Activated naive CD4-positive, alpha-beta T cell treated with anti-CD3 and anti-CD28 coated beads, Interleukin-2, amount 50 U/mL, for 16 hours (primary cell): Measurements from ENCODE around the gene PCDHGA5.
"Not testable (repeated sequence)": the region's sequence is repeated elsewhere in the genome, so short reads cannot be mapped to it uniquely, and the experiment has no call there.

Experiments
- DNase-seq: peaks from one replicate; pipeline ENCODE4 v3.0.0-alpha.2; 2020

PCDHGA5 gene

DNA sequence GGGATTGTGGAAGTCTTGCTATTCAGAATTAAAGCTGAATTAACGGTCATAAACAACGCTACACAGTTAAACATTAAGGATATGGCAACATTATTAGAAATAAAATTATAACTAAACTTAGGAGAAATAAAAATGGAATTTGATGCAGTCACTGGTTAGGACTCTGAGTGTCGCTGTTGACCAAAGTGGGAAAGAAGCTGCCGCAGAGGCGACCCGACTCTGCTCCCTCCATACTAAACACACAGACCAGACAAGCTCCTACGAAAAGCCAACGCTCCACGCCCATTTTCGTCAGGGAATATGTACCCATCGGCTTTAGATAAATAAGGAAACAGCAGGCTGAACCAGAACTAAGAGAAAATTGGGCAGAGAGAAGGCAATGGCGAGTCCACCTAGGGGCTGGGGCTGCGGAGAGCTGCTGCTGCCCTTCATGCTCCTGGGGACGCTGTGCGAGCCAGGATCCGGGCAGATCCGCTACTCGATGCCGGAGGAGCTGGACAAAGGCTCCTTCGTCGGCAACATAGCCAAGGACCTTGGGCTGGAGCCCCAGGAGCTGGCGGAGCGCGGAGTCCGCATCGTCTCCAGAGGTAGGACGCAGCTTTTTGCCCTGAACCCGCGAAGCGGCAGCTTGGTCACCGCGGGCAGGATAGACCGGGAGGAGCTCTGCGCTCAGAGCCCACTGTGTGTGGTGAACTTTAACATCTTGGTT is at the start of gene PCDHGA5:
Gene PCDHGA5, plus strand, starts transcription at position 211 of the 709 bp plus-strand sequence. Its CDS starts 169 bp downstream, at position 380.
- no peak for DNase-seq

DNA sequence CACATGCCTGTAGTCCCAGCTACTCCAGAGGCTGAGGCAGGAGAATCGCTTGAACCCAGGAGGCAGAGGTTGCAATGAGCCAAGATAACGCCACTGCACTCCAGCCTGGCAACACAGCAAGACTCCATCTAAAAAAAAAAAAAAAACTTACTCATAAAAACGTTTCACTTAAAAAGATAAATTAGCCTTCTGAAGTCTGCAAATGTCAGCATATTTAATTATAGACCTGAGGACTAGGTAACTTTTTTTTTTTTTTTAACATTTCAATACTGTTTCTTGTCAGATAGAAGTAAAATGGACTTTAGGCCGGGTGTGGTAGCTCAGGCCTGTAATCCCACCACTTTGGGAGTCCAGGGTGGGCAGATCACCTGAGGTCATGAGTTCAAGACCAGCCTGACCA is 47.0 kb upstream of the PCDHGA5 start:
- DNase-seq: not testable (repeated sequence)

DNA sequence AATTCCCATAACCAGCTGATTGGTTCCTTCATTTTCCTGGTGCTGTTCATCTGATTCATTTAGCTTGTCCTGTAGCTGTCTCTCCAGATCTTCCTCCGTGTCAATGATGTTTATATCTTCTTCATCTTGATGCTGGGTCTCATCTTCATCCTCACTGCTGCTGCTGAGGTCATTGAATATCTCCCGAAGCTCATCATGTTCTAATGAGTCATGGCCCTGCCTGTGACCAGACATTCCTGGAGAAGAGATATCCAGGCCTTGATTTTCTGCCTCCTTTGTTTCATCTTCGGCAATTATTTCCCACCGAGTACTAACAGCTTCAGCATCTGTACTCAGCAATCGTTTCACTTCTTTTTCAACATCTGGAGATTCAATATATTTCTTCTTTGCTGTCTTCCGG is 44.8 kb upstream of the PCDHGA5 start:
- DNase-seq: no peak

DNA sequence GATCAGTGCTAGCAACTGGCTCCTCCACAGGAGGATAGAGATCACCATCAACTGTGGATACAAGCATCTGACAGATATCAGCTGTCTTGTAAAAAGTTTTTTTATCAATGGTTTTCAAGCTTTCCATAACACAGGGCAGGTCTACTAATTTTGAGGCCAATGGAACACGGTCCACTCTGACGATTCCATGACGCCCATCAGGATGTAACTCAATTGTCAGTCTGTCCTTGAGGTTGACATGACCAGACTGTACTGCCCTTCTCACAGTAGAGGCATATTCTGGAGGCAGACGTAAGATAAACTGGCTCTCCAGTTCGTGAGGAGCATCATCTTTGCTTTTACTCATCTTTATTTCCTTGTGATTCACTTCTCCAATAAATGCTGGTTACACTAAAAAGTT is 44.3 kb upstream of the PCDHGA5 start:
- no peak for DNase-seq

DNA sequence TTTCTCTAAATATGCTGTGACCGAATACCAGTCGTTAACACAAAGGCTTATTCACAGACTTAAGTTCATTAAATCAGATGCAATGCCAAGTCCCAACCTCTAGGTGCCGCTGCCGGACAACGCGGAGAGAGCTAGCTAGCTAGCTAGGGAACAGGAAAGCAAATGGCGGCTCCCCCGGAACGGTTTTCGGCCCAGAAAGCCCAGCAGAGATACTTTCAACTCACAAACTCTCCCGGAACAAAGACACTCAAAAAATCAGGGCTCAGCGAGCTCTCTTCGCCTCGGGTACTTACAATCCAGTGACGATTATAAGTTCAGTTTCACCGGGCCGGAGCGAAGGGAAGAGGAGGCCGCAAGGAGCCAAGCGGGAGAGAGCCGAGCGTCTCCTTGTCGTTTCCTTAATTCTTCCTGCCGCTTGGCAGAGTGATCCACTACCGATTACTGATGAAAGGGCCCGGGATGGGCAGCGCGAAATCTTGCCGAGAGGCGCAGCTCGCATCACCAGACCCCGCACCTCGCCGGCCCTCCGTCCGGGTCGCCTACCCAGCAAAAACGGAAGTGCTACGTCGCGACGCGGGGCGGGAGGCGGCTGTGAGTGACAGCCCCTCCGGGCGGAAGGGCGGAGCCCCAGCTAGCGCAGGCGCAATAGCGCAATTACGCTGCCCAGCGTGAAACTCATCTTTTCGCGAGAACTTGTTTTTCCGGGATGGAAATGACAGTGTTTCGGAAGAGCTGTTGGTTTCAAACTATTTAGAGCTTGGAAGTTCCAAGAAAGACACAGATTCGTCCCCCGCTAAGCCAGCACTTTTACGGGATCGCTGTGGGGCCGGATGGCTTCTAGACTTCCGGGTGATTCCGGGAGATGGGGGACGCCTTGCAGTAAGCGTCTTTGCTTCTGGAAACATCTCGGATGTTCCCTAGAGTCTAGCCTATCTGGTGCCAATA is 43.5 kb upstream of the PCDHGA5 start, which contains the start of gene TAF7:
Gene TAF7, minus strand, starts transcription at position 560 of the 945 bp plus-strand sequence. CDS start 740 bp downstream, outside the sequence.
- DNase-seq: peak; percentile 93

DNA sequence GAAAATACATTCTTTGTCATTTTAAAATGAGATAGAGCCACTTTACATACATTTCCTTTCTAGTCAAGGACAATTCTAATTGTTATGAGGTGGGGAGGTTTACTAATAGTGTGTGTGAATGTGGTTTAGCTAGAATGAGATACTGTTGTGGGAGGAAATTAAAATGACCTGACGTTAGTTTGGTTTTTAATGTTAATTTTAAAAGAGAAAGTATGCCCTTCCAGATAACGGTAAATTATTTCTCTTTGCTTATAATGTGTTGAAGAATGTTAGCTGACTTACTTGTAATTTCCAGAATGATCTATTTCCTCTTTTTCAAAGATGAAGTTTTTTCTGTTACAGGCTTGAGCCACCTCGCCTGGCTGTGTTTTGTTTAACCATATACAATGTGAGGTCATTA is 41.7 kb upstream of the PCDHGA5 start:
- no peak for DNase-seq

DNA sequence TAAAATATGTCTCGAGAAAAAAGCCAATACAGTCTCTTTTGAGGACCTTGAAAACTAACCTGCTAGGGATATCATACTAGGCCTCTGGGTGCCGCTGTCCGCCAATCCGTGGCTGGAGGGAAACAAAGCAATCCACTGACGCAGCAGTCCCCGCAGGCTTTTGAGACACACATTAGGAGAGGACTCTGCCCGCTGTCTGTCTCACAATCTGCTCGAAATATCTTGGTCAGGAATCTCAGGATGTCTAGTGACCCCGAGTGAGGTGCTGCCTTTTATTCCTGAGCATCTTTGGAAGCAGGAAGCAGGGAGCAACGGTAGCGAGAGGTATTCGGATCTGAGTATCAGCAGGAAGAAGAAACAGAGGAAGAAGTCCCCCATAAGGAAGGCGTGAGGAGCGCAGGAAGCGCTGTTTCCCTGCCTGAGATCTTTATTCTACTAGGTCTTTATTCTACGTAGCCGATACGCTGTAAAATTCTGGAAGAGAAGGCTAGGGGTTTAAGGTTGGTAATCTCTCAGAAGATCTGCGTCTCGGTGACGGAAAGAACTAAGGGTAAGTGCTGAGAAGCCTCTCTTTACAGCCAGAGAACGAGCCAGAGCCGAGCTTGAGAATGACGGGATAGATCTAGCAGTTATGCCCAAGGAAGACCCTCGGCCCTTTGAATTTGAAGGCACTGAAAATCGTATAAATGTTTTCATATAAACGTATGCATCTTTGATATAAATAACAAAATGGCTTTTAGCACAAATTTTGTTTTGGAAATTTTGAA is 37.7 kb upstream of the PCDHGA5 start:
- DNase-seq: peak; percentile 70

DNA sequence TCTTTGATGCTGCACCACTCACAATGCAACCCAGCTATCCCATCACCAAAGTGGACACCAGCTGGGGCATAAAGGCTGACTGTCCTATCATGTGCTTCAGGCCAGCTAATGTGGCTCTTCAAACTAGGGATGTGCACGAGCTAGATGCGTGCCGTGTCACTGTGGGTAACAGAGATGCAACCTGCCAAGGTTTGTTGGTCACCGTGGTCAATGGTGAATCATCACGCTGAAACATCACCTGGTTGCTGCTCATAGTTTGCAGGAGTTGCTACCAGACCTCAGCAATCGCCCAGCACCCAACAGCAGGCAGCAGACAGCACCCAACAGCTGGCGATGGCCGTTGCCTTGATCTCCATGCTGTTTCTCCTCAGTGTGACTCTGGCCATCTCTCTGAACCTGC is 35.7 kb upstream of the PCDHGA5 start:
- DNase-seq: no peak

DNA sequence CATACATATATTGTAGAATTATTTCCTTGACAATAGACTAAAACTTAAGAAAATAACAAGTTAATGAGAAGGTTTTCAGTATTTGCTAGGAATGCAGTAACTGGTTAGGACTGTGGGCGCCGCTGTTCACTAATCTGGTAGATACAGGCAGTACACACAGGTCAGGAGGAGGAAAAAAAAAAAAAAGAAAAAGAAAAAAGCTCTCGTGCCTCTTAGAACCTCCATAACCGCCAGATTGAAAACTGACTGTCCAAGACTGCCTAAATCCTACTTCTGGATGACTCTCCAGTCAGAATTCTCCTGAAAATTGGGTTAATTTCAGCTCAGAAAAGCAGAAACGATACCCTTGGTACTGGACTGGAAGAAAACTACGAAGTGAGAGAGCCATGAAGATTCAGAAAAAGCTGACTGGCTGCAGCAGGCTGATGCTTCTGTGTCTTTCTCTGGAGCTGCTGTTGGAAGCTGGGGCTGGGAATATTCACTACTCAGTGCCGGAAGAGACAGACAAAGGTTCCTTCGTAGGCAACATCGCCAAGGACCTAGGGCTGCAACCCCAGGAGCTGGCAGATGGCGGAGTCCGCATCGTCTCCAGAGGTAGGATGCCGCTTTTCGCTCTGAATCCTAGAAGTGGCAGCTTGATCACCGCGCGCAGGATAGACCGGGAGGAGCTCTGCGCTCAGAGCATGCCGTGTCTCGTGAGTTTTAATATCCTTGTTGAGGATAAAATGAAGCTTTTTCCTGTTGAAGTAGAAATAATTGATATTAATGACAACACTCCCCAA is 33.5 kb upstream of the PCDHGA5 start, which contains the start of gene PCDHGA1:
Gene PCDHGA1, plus strand, starts transcription at position 216 of the 782 bp plus-strand sequence.
- no peak for DNase-seq

DNA sequence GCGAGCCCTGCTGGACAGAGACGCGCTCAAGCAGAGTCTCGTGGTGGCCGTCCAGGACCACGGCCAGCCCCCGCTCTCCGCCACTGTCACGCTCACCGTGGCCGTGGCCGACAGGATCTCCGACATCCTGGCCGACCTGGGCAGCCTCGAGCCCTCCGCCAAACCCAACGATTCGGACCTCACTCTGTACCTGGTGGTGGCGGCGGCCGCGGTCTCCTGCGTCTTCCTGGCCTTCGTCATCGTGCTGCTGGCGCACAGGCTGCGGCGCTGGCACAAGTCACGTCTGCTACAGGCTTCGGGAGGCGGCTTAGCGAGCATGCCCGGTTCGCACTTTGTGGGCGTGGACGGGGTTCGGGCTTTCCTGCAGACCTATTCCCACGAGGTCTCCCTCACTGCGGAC is 31.4 kb upstream of the PCDHGA5 start:
- not testable (repeated sequence) for DNase-seq

DNA sequence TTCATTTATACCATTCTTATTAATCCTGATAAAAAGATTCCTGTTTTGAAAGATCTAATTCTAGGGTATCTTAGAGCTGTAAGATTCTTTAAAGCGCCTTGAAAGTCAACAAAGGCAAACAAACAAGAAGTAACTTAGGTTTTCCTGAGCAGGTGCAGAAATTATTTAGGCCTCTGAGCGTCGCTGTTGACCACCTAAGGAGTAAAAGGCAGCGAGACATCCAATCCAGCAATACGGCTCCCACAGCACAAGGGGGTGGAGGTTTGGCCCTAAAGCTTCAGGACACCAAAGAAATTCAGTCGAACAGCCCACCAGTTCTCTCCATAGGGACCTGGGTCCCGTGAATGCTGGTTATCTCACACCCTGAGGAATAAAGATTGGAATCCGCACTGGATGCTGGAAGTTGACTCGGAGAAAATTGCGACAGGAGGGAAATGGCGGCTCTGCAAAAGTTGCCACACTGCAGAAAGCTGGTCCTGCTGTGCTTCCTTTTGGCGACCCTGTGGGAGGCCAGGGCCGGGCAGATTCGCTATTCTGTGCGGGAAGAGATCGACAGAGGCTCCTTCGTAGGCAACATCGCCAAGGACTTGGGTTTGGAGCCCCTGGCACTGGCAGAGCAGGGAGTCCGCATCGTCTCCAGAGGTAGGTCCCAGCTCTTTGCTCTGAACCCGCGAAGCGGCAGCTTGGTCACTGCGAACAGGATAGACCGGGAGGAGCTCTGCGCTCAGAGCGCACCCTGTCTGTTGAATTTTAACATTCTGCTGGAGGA is 25.2 kb upstream of the PCDHGA5 start, which contains the start of gene PCDHGA2:
Gene PCDHGA2, plus strand, starts transcription at position 223 of the 769 bp plus-strand sequence.
- DNase-seq: no peak

DNA sequence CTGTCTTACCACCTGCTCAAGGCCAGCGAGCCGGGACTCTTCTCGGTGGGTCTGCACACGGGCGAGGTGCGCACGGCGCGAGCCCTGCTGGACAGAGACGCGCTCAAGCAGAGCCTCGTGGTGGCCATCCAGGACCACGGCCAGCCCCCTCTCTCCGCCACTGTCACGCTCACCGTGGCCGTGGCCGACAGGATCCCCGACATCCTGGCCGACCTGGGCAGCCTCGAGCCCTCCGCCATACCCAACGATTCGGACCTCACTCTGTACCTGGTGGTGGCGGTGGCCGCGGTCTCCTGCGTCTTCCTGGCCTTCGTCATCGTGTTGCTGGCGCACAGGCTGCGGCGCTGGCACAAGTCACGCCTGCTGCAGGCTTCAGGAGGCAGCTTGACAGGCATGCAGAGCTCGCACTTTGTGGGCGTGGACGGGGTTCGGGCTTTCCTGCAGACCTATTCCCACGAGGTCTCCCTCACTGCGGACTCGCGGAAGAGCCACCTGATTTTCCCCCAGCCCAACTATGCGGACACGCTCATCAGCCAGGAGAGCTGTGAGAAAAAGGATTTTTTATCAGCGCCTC is 23.1 kb upstream of the PCDHGA5 start:
- DNase-seq: not testable (repeated sequence)

DNA sequence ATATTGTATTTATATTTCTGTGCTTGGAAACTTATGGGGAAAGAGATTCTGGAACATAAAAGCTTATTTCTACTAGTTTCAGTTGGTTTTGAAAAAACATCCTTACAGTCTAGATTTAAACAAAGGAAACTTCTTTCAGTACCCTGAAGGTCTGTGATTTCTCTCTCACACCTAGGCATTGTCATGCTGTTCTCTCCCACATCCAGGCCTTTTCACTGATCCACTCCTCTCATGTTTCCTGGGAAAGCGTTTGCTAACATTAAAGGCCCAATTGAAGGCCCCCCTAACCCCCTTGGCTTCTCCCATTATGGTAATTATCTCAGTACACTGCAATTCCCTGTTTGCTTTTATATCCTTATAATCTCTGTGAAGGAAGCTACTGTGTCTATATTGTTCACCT is 21.2 kb upstream of the PCDHGA5 start:
- DNase-seq: no peak

DNA sequence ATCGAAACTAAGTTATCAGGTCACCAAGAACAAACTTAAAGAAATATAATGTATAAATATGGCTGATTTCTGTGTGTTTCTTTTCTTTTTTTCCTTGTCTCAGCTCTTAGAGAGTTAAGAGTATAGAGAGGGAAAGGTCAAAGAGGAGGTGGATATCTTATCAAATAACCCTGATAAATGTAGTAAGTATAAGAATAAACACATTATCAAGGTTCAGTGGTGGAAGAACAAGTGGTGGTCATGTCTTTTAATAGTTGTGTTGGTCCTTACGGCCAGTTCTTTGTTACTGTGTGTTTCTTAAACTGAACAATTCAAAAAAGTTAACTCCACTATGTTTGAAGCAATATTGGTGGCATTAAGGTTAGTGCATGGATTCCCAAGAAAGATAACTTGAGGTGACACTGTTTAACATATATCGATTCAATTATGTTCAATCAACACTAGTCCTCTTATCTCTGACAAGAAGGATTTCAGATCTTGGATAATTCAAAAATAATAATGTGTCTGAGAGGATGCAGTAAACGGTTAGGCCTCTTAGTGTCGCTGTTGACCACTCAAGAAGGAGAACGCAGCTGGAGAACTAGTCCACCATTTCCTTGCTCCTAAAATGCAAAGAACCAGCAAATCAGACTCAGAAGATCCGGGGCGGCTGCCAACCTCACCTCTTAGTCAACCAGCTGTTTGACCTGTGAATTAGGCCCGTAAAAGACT is 20.6 kb upstream of the PCDHGA5 start, which contains the start of gene PCDHGA3:
Gene PCDHGA3, plus strand, starts transcription at position 588 of the 711 bp plus-strand sequence. CDS start 205 bp downstream, outside the sequence.
- no peak for DNase-seq

DNA sequence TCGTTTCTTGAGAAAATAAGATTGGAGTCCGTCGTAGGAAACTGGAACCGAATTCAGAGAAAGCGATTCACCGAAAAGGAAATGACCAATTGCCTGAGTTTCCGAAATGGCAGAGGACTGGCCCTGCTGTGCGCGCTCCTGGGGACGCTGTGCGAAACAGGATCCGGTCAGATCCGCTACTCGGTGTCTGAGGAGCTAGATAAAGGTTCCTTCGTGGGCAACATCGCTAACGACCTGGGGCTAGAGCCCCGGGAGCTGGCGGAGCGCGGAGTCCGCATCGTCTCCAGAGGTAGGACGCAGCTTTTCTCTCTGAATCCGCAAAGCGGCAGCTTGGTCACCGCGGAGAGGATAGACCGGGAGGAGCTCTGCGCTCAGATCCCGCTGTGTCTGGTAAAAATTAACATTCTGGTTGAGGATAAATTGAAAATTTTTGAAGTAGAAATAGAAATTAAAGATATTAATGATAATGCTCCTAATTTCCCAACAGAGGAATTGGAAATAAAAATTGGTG is 20.0 kb upstream of the PCDHGA5 start:
- no peak for DNase-seq

DNA sequence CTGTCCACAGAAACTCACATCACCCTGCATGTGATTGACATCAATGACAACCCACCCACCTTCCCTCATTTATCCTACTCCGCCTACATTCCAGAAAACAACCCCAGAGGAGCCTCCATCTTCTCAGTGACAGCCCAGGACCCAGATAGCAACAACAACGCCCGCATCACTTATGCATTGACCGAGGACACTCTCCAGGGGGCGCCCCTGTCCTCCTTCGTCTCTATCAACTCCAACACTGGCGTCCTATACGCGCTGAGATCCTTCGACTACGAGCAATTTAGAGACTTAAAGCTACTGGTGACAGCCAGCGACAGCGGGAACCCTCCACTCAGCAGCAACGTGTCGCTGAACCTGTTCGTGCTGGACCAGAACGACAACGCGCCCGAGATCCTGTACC is 18.6 kb upstream of the PCDHGA5 start:
- DNase-seq: no peak

DNA sequence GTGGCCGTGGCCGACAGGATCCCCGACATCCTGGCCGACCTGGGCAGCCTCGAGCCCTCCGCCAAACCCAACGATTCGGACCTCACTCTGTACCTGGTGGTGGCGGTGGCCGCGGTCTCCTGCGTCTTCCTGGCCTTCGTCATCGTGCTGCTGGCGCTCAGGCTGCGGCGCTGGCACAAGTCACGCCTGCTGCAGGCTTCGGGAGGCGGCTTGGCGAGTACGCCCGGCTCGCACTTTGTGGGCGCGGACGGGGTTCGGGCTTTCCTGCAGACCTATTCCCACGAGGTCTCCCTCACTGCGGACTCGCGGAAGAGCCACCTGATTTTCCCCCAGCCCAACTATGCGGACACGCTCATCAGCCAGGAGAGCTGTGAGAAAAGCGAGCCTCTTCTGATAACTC is 17.9 kb upstream of the PCDHGA5 start:
- DNase-seq: not testable (repeated sequence)

DNA sequence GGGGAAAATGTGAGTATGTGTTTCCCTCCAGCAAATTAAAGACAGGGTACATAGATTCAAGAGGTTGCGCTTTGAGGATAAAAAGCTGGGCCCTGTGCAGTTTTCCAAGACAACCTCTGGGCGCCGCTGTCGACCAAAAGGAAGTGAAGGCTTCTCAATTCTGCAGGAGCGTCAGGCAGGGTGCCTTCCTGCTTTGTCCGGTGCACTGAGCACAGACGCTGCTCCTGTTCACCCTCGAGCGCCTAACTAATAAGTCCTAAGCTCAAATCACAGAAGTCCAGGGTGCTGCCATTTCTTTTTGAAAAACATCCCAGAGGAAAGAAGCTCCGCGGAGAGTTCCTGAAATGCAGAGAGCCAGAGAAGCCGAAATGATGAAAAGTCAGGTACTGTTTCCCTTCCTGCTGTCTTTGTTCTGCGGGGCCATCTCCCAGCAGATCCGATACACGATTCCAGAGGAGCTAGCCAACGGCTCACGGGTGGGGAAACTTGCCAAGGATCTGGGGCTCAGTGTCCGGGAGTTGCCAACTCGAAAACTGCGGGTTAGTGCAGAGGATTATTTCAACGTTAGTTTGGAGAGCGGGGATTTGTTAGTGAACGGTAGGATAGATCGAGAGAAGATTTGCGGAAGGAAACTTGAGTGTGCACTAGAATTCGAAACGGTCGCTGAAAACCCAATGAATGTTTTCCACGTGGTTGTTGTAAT is 13.9 kb upstream of the PCDHGA5 start, which contains the start of gene PCDHGB1:
Gene PCDHGB1, plus strand, starts transcription at position 183 of the 703 bp plus-strand sequence. Its CDS starts 162 bp downstream, at position 345.
- no peak for DNase-seq

DNA sequence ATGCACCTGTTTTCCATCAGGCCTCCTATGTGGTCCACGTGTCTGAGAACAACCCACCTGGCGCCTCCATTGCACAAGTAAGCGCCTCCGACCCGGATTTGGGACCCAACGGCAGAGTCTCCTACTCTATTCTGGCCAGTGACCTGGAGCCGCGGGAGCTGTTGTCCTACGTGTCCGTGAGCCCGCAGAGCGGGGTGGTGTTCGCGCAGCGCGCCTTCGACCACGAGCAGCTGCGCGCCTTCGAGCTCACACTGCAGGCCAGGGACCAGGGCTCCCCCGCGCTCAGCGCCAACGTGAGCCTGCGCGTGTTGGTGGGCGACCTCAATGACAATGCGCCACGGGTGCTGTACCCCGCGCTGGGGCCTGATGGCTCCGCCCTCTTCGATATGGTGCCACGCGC is 12.4 kb upstream of the PCDHGA5 start:
- no peak for DNase-seq
